Activated naive CD8-positive, alpha-beta T cell treated with anti-CD3 and anti-CD28 coated beads, Interleukin-2, amount 50 U/mL, for 16 hours (primary cell): Measurements from ENCODE around the gene SLC24A3.

Source experiments
- DNase-seq: peaks from one replicate; pipeline ENCODE4 v3.0.0-alpha.2; 2020; ENCODE audit warnings: low read depth, low spot score

The SLC24A3 gene

DNA sequence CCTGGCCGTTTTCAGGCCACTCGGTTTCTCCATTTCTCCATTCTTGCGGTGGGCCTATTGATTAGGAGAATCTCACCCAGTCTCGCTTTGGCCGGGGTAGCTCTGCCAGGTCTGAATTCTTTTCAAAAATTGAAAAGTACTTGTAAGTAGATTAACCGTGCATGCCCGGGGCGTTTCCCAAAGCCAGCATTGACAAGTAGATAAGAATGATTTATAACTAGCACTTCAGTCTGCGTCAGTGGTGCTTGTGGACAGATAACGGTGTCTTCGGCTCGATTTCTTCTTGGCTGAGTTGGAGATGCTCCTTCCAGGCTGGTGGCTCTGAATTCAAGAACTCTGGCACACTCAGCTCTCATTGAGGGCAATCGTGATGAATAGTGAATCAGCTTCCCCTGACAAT, 29.0 kb downstream of the SLC24A3 start:
- no peak for DNase-seq

DNA sequence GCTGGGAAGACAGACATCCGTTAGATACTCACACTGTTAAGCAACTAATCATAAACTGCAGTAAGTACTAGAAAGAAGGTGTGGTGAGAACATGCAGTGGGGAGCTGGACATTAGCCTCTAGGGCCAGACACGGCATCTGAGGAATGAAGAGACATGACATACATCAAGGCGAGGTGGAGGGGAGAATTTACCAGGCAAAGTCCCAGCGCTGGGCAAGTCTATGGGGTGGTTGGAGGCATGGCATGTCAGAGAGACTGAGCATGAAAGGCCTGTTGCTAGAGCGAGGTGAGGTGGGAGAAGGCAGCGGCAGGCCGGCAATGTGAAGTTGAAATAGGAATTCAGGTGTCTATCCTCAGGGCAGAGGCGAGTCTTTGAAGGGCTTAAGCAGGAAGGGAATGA, 31.8 kb downstream of the SLC24A3 start:
- no peak for DNase-seq

DNA sequence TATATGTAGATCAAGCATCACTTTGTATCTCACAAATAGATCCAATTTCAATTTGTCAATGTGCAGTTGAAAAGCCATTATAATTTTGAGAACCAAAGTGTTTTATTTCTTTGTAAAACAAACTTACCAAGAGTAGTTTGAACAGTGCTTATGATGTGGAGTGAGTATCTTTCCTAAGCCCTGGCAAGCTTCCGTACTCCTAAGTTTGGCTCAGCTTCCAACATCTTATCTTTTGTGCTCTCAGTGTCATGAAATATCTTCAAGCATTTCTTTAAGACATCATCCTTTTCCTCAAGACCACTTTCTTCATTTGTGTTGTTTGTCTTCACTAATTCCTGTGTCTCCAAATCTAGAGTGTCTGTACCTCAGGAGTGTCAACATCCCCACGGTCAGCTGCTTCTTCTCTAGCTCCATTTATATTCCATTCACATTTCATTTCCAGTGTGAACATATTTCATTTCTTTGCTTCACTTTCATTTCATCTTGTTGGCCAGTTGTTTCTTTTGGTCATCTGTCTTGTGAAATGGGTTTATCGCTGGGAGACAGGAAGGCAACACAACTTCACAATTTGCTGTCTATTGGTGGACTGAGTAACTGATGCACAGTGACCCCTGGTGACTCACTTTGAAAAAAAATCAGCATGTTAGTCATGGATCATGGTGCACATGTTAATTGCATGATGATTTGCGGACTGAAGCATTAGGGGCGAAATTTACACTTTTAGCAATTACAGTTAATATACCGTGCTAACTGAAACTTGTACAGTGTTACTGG, 36.9 kb downstream of the SLC24A3 start:
- no peak for DNase-seq

DNA sequence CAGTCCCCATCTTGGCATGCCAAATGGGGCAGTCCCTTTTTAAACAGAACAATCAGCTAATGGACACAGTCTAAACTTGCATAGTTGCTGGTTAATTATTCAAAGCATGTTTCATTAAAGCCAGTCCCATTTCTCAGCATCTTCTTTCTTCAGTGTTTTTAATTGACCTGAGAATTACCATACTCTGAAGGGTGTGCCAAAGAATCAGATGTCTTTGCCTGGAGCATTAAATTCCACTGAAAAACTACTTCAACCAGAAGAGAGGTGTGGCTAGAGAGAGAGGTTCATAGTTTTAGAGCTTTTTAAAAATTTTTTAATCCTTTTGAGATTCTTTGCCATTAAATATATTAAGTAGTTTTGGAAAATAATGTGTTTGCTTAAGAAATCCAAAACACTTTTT, 37.9 kb downstream of the SLC24A3 start:
- DNase-seq = no peak

DNA sequence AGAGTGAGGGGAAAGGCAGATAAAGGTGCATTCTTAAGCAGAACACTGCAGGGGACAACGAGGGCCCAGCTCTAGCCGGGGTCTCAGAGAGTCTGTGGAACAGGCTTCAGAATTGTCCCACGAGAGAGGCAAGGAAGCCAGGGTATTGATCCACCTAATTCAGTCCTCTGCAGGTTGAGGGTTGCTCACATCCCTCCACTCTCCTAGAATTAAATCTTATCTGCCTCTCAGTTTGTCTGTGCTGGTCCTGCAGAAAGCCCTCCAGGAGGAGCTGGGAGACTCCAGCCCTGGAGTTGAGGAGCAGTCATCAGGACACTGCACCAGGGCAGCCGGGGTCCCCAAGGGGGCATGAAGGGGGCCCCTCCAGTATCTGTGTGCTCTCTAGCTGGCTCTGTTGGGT, 39.1 kb downstream of the SLC24A3 start:
- DNase-seq = no peak

DNA sequence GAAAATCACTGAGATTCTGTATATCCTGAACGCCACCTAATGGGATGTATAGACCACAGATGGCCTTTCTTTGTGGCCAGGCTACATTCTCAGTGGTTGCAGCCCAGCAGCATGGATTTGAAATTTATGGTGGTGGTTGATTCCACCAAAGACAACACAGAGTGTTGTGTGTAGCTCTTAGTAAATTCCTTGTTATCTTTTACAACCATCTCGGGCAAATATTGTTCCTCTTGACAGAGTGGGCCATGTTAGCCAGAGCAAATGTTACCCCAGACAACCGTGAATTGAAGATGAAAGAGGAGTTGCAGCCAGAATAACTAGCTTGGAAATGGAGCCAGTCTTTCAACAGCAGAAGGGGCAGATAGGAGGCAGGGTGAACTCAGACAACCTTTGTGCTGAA, 39.5 kb downstream of the SLC24A3 start:
- DNase-seq = no peak

DNA sequence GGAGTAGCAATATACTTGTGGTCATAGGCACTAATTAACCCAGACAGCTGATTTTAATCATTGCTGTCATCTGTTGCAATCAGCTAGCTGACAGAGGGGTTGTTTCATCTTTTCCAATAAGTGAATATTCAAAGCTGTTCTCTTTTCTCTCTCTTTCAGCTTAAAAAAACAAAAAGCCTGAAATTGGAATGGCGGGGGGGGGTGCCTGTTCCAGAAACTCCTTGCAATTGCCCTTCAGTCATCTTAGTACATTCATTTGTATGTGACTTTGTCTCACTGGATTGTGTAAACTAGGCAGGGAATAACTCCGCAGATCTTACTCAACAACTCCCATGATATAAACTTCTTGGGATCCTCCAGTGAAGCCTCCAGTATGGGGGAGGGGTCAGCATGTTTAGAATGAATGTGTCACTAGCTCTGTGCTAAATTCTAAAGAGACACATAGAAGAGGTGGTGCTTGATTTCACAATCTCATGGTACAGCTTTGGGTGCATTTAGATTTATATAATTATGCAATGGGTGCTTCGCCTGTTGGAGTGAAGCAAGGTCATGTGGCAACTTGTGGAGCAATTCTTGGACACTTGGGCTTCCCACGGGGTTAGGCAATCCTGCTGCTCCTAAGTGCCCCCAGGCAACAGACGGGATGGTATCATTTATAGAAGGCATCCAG, 40.1 kb downstream of the SLC24A3 start:
- DNase-seq = no peak

DNA sequence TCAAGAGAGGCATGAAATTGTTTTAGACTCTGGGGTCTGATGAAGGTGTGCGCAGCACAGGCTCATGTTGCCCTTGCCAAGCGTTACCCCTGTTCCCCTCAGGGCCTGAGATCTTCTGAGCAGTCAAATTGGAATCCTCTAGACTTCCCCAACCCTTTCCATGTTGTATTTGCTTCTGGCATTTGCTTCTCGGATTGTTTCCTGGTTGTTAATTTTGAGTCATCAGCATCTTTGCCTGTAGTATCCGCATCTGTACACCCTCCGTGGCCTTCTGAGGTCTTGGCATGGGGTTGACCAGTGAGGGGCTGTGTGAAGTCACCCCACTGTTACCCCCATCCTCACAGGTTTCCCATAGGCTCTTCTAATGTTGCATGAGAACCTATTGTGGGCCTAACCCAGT, 40.9 kb downstream of the SLC24A3 start:
- DNase-seq = no peak

DNA sequence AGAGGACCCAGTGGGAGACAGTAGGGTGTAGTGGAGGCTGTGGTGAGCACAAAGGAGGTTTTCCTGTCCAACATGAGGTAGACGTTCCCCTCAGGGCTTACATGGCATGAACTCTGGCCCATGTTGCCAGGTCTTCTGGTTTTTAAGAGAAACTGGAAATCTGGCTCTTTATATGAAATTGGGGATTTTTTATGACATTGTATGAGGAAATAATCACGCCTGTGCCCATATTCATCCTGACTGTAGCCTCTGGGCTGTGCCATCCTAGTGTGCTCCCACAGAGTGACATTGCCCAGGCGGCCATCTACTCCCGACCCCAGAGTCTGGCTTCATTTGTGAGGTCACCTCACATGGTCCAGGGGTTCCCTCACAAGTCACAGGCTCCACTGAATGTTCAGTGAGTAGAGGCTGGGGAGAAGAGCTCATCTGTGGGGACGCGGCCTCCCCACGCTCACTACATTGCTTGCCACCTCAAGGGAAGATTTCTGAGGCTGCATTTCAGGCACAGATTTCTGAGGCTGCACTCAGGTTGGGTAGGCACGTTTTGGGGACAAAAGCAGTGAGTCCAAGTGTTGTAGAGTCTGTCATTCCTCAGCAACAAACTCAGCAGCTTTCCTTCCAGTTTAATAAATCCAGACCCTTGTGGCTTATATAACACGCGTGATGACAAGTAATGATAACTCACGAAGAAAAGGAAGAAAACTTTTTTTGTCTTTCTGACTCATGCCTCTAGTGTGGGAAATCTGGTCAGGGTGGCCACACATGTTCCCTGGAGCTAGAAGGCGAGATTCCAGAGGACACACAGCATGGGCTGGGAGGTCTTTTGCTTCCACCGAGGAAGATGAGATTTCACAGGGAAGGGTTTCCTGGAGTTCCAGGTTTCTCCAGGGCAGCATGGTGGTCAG, 41.7 kb downstream of the SLC24A3 start:
- DNase-seq = no peak

DNA sequence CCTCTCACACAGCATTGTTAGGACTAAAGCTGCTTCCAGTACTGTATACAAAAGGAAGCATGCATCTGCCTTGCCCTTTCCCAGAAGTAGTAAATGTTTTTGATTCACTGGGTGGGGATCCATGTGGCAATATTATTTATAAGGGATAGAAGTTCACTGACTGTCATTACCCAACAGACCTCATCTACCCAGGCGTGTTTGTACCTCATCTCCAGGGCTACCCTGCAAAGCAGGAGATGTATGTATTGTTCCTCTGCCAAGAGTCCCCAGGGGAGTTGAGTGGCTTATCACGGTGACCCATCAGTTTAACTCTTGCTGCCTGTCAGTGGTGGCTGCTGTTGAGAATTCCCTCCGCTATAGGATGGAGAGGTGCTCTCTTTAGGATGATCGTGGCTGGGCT, 42.5 kb downstream of the SLC24A3 start:
- DNase-seq = no peak

DNA sequence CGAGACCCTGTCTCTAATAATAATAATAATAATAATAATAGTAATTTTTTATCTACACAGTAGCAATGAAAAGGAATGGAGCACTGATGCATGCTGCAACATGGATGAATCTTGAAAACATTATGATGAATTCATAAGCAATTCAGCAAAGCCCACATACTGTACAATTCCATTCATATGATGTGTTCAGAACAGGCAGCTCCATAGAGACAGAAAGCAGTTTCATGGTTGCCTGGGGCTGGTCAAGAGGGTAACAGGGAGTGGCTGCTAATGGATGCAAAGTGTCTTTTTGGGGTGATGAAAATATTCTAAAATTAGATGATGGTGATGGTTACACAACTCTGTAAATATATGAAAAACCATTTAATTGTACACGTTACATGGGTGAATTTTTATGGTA, 43.6 kb downstream of the SLC24A3 start:
- no peak for DNase-seq

DNA sequence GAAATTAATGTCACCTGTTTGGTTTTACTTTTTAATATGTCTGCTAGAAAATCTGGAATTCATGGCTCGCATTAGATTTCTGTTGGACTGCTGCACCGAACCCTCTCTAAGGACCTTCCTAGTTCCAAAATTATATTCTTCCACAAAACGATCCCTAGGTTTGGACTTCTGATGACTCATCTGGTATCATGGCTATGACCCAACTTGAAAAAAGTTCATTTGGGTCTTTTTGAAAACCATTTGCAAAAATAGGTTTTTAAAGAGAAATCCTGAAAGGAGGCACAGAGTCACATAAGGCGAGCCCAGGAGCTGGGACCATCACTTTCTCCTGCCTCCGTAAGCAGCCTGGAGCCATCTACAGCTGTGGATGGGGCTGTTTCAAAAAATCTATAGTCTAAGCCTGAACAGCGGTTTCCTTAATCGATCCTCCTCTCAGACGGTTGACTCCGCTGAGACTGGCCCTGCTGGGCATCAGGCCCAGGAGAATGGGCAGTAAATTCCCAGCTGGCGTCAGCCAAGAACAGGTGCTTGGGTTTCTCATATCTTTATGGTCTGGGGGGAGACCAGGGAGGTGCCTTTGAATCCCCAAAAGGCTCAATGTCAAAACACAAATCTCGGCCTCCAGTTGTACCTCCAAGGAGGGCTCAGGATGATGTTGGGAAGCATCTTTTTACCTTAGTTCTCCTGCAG, 44.6 kb downstream of the SLC24A3 start:
- DNase-seq = no peak

DNA sequence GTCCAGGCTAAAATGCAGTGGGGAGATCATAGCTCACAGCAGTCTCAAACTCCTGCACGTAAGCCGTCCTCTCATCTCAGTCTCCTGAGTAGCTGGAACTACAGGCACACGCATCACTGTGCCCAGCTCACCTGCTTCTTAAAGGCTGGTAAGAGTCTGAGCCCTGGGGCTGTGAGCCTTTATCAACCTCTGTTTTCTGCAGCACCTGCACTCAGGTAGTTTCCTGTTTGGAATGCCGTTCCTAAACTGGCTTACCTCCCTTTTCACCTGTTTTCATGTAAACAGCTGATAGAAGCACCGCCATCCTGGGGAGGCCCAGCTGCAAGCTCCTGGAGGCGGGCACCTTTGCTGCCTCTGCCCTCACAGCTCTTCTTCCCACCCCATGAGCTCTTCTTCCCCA, 45.4 kb downstream of the SLC24A3 start:
- no peak for DNase-seq

DNA sequence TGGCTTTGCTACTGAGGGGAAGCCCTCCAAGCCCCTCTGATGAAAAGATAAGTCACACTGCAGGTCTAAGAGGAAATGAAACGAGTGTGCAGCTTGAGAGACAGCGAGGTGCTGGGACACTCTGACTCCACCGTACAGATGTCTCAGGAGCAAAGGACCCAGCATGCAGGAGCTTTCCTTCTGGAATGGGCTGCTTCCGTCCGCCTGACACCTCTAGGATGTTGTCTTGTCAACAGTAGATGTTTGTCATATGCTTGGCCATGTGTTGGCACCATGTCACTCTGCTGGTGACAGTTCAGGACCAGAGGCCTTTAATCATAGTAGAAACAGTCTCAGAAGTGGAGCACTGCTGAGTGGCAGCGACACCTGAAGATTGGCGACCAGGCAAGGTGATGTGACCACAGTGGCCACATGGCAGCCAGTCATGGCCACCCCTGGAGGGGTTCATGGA, 46.7 kb downstream of the SLC24A3 start:
- DNase-seq = no peak

DNA sequence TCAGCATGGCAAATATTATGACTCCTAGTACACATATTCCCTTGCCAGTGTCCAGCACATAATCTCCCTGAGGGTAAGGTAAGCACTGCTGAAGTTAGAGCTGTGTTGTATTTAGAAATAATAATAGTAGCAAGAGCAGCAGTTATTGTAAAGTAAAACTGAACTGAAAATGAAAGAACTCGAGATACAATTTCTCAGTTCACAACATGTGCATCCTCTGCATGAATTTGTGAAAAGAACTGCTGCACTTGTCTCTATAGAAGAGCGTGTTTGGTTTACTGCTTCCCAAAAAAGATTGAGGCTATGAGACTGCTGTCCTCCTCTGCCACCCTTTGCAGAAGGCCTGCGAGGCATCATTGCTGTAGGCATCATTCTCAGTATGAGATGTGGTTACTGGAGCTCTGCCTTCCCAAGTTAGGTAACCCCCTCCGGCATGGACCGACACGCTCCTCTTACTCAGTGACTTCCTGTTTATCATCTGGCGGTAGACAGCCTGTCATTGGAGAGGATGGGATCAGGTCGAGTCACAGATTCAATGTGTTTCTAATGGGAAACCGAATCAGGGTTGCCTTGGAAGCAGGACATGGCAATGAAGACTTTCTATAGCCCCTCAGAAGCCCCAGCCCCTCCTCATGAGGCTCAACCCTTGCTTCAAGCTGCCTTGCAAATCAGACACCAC, 48.1 kb downstream of the SLC24A3 start:
- no peak for DNase-seq

DNA sequence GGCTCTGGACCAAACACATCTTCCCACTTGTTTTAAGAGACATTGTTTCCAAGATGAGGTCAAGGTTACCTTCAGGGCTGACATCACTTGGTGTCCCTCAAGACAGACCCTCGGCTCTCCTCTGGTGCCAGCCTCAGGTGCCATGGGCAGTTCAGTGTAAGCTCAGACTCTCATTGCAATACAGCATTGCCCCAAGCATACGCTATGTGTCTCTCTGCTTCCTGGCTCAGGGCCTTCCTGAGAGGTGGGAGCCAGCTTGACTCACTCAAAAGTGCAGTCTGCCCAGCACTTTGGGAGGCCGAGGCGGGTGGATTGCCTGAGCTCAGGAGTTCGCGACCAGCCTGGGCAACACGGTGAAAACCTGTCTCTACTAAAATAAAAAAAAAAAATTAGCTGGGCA, 51.7 kb downstream of the SLC24A3 start:
- no peak for DNase-seq

DNA sequence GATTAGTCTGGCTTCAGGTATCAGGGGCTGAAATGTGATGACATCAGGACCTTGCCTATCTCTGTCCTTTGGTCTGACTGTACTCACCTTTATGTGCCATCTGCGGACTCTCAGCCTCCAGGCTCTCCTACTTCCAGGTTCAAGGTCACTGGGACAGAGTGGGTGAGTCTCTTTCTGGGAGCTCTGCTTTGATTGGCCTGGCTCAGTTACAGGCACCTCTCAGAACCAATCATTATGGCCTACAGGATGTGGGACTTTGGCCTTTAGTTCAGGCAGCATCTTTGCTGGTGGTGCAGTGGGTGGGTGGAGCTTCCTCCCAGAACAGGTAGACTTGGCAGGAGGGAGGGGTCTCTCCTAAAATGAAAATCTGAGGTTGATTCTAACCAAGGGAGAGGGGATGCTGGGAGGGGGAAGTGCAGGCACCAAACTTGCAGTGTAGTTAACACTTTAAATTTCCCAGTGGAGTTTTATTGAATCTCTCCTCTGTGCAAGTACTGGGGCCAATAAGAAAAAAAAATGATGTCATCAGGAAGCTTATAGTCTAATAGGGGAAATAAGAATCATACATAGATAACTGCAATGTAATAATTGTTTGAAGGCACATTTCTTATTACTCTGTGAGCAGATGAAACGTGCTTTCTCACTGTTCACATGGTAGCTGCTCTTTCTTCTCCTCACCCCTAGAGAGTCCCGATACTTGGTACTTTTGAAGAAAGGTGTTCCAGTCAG, 53.4 kb downstream of the SLC24A3 start:
- DNase-seq = no peak

DNA sequence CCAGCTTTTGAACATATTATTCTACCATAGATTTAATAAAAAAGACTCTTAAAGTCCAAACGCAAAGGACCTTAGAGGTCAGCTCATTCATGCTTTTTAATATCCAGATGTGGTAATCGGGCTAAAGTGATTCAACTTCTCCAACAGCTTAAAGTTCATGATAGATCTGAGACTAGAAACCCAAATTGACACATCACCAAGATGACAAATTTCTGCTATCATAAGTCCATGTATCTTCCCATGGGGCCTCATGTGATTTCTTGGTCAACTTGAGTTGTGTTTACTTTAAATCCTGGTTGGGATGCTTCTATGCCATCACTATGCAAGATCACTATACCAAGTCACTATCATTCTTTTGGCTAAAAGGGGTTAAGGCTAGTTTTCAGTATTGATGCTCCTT, 56.0 kb downstream of the SLC24A3 start:
- DNase-seq = no peak

DNA sequence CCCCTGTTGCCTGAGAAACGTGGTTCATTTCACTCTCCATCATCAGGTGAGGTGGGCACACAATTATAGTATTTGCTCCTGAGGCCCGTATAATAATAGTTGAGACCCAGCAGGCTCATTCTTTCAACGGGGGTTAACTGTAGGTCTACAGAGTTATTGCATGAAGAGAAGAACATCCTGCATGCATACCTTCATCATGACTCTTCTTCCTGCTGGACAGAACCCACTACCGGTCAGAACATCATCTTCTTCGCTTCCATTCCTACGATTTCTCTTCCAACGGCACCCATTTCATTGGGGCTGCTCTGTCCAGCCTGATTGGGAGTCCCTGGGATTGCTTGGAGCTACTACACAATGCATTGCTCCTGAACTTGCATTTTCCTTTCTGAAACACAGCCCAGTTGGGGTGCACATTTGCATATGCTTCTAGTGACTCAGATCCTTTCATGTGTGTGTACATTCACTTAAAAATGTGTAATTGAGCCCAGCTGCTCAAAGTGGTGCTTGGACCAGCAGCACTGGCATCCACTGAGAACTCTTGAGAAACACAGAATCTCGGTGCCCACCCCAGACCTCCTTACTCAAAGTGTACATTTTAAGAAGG, 57.4 kb downstream of the SLC24A3 start:
- DNase-seq = no peak
